Body of pancreas (tissue), 4 donors: ENCODE results near the gene DESI2.

Experiments
- CTCF ChIP-seq, 7 experiments: fragments of 450-650 bp in 4 of 7; fragments of 200-600 bp in 3 of 7; sonication (generic) in 3 of 7; IDR thresholded peaks; one replicate each; pipeline ENCODE4 v1.5.1; 2016 to 2019; ENCODE audit warnings: antibody characterized with exemption in 7 of 7
- POLR2A ChIP-seq, 3 donors: fragments of 450-650 bp; IDR thresholded peaks; one replicate each; pipeline ENCODE4 v1.6.1; 2016; ENCODE audit warnings: antibody characterized with exemption in 3 of 3, mild to moderate bottlenecking in 2 of 3

GRCh38 chr1:244702620-244703019, 49.7 kb downstream of the DESI2 start:
- TF ChIP-seq CTCF (IDR thresholded peaks at IDR 0.05): no peak
- TF ChIP-seq POLR2A (IDR thresholded peaks at IDR 0.05): no peak
